Lower lobe of right lung (tissue), 2 donors: Measurements from ENCODE around the gene HDAC4. TPM values are rescaled to one million over a fixed set of nuclear protein-coding genes. Genes with fewer than 3 reads are reported as not detected.

ENCODE experiments used
- ATAC-seq, 2 donors: fragments of 200-7000 bp; cut with Tn5 transposase; one replicate each; pipeline ENCODE4 v1.9.1; 2020 to 2022; ENCODE audit warnings: mild to moderate bottlenecking in 2 of 2, moderate library complexity in 2 of 2
- DNase-seq: peaks from one replicate; pipeline ENCODE4 v3.0.0-alpha.2; 2020
- H3K27ac ChIP-seq: fragments of 200-600 bp; one replicate; pipeline ENCODE4 v1.8.0; 2022
- H3K27me3 ChIP-seq: fragments of 200-600 bp; one replicate; pipeline ENCODE4 v1.8.0; 2022; ENCODE audit warnings: low read depth
- H3K36me3 ChIP-seq: fragments of 200-600 bp; one replicate; pipeline ENCODE4 v1.8.0; 2022; ENCODE audit warnings: mild to moderate bottlenecking
- H3K4me1 ChIP-seq: fragments of 200-600 bp; one replicate; pipeline ENCODE4 v1.8.0; 2022
- H3K4me3 ChIP-seq: fragments of 200-600 bp; one replicate; pipeline ENCODE4 v1.8.0; 2022; ENCODE audit warnings: mild to moderate bottlenecking
- H3K9me3 ChIP-seq: fragments of 200-600 bp; one replicate; pipeline ENCODE4 v1.8.0; 2022
- CTCF ChIP-seq: fragments of 200-600 bp; IDR thresholded peaks from one replicate; pipeline ENCODE4 v1.8.0; 2022; ENCODE audit warnings: antibody characterized with exemption, mild to moderate bottlenecking
- intact Hi-C: fragments of 100-400 bp; cut with DNase I; formaldehyde crosslinking; loops from one replicate; pipeline ENCODE4 v1.11.0; 2022
- total RNA-seq: library from RNA; stranded (reverse); fragmentation: NEBNext Ultra II Directional; extraction: Animal tissue kit (Norgen Biotek cat#: 25700); gene quantifications from one replicate; pipeline ENCODE4 v1.2.1, GENCODE V29; 2021
- donor health status: DM: no; HTN: yes; CAD: no; lungs with severe emphysema.

HDAC4 gene
- total RNA-seq, 1 donor from 2014 or later, result 44.9 TPM

DNA sequence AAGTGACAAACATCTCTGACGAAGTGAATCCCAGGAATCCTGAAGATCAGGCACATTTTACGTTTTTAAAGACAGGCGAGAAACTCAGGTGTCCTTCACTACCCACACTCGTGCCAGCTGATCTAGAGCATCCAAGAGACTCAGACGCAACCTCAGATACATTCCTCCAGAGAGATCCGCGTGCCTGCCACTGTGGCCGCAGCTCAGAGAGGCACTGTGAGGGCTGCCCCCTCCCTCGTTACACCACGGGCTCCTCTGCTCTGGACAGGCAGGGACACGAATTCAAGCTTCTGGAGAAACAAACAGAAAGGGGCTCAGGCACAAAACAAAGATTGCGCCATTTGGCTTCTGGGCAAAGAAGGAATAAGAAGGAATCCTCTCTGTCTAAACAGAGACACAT is 268.0 kb downstream of the HDAC4 start:
- H3K36me3 ChIP-seq, result peaks cover 96% of the 10 kb centered on the region
- ATAC-seq, result no peak

DNA sequence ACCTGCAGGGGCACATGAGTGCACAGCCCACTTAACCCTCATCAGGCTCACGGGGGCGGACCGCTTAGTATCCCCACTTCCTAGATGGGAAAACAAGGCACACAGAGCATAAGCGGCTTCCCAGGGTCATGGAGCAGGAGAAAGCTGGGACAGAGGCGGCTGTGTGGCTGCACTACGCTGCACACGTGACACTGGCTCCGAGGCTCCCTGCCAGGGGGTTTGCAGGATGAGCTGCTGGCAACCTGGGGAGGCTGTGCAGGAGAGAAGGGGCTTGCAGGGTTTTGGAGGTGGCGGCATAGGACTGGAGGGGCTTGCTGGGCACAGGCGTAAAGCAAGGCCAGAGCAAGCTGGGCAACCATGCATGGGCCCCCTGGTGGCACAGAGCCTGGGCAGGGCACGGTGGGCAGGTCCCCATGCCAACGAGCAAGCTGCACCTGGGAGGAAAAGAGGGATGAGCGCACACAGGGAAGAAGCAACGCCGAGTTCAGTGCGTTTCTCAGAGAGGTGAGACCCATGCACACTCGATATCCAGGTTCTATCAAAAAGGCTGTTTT is 268.6 kb downstream of the HDAC4 start:
- intact Hi-C loops, result no loop called here
- no peak overlapping the region for H3K27ac ChIP-seq
- no peak for DNase-seq
- H3K4me1 ChIP-seq, result no peaks in the 10 kb centered on the region
- TF ChIP-seq CTCF, result no peak
- ATAC-seq, result no peak
- H3K9me3 ChIP-seq, result no peaks in the 10 kb centered on the region
- no peak overlapping the region for H3K4me3 ChIP-seq
- peaks cover 96% of the 10 kb centered on the region for H3K36me3 ChIP-seq
- no peaks in the 10 kb centered on the region for H3K27me3 ChIP-seq

More for the DNA sequence above, 268.0 kb downstream of the HDAC4 start:
- TF ChIP-seq CTCF, result no peak
- Histone ChIP-seq H3K27me3 (no peaks in the 10 kb centered on the region), H3K4me3 (no peak overlapping the region), H3K9me3 (no peaks in the 10 kb centered on the region), H3K4me1 (no peaks in the 10 kb centered on the region), H3K27ac (no peak overlapping the region)
- intact Hi-C loops, result no loop called here
- DNase-seq, result no peak

- intact Hi-C loops, result no loop called here
- Histone ChIP-seq H3K9me3 (no peaks in the 10 kb centered on the region), H3K27ac (no peak overlapping the region), H3K36me3 (peaks cover 94% of the 10 kb centered on the region), H3K4me3 (no peak overlapping the region), H3K4me1 (no peaks in the 10 kb centered on the region), H3K27me3 (no peaks in the 10 kb centered on the region)
- no peak for TF ChIP-seq CTCF
- DNase-seq, result no peak
- ATAC-seq, result no peak
Measured at GRCh38 chr2:239131521-239131920, 269.3 kb downstream of the HDAC4 start.

DNA sequence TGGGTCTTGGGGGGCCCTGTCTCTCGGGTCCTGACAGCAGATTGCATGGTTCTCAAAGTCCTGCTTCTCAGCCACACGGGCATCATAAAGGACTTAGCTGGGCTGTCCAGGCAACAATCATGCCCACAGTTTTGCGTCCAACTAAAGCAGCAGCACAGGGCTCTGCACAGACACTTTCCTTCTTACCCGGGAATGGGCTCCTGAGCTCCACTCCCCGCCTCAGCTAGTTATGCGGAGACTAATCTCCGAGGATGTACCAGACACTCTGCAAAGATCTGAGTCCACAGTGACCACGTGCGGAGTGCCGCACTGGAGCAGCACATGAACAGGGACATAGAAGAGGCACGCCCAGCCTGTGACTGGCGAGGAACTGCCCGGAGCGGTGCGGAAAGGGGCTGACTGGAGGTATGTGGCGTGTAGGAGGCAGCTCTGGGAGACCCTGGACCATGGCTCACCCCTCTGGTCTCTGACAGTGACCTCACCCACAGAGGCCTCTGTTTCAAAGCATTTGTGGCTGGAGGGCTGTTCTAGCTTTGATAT is 270.0 kb downstream of the HDAC4 start:
- H3K4me1 ChIP-seq, result no peaks in the 10 kb centered on the region
- no peak overlapping the region for H3K27ac ChIP-seq
- peaks cover 94% of the 10 kb centered on the region for H3K36me3 ChIP-seq
- intact Hi-C loops, result no loop called here
- H3K27me3 ChIP-seq, result no peaks in the 10 kb centered on the region
- H3K9me3 ChIP-seq, result no peaks in the 10 kb centered on the region
- TF ChIP-seq CTCF, result no peak
- DNase-seq, result no peak
- ATAC-seq, result peak in 1 of 2 donors; percentile 19
- no peak overlapping the region for H3K4me3 ChIP-seq

GRCh38 chr2:239130041-239130440 is 270.8 kb downstream of the HDAC4 start:
- ATAC-seq, result no peak
- intact Hi-C loops, result no loop called here
- DNase-seq, result no peak
- H3K4me3 ChIP-seq, result no peak overlapping the region
- peaks cover 94% of the 10 kb centered on the region for H3K36me3 ChIP-seq
- no peak for TF ChIP-seq CTCF
- no peaks in the 10 kb centered on the region for H3K4me1 ChIP-seq
- no peak overlapping the region for H3K27ac ChIP-seq
- no peaks in the 10 kb centered on the region for H3K27me3 ChIP-seq
- no peaks in the 10 kb centered on the region for H3K9me3 ChIP-seq
